HL-60 (cell line): ENCODE results near the gene RAD23A.

Source experiments
- DNase-seq, 2 experiments: peaks; one replicate each; pipeline ENCODE4 v3.0.0-alpha.2; 2010 to 2020; ENCODE audit warnings: low read depth in 1 of 2, low spot score in 1 of 2
- H3K27ac ChIP-seq: fragments of 250-450 bp; sonication (Bioruptor Pico); replicated peaks from 2 replicates; pipeline ENCODE4 v1.5.1; 2020; ENCODE audit warnings: mild to moderate bottlenecking, moderate library complexity
- H3K27me3 ChIP-seq: fragments of 250-450 bp; sonication (Bioruptor Pico); 2 replicates; pipeline ENCODE4 v1.5.1; 2021; ENCODE audit warnings: mild to moderate bottlenecking, moderate library complexity; ENCODE audit not compliant: insufficient read depth, poor library complexity, severe bottlenecking
- H3K4me3 ChIP-seq: replicated peaks from 2 replicates; pipeline ENCODE4 v1.5.1; 2011; ENCODE audit warnings: mild to moderate bottlenecking, control low read depth, low read length; ENCODE audit not compliant: insufficient read depth
- GABPA ChIP-seq: IDR thresholded peaks from 2 replicates; pipeline ENCODE4 v1.6.1; 2012; ENCODE audit warnings: low read depth
- POLR2AphosphoS5 ChIP-seq: IDR thresholded peaks from 2 replicates; pipeline ENCODE4 v1.6.1; 2012; ENCODE audit warnings: low read depth
- SPI1 ChIP-seq: IDR thresholded peaks from 2 replicates; pipeline ENCODE4 v1.6.1; 2012; ENCODE audit warnings: low read depth, mild to moderate bottlenecking, borderline replicate concordance
- TF ChIP-seq, protein P1 (sequence below): IDR thresholded peaks from 2 replicates; pipeline ENCODE4 v1.6.1; 2012; ENCODE audit warnings: low read depth; ENCODE audit not compliant: insufficient replicate concordance
- TF ChIP-seq, protein P2 (sequence below): IDR thresholded peaks from one replicate; pipeline ENCODE4 v1.5.1; 2011; ENCODE audit warnings: low read length, control low read depth, inconsistent platforms; ENCODE audit not compliant: insufficient read depth

The RAD23A gene

GRCh38 chr19:12993562-12993961 is 47.9 kb downstream of the RAD23A start:
- H3K27me3 ChIP-seq: no peaks in the 10 kb centered on the region
- H3K27ac ChIP-seq: no peak overlapping the region
- DNase-seq: no peak
- no peak overlapping the region for H3K4me3 ChIP-seq
- TF ChIP-seq, protein P1, sequence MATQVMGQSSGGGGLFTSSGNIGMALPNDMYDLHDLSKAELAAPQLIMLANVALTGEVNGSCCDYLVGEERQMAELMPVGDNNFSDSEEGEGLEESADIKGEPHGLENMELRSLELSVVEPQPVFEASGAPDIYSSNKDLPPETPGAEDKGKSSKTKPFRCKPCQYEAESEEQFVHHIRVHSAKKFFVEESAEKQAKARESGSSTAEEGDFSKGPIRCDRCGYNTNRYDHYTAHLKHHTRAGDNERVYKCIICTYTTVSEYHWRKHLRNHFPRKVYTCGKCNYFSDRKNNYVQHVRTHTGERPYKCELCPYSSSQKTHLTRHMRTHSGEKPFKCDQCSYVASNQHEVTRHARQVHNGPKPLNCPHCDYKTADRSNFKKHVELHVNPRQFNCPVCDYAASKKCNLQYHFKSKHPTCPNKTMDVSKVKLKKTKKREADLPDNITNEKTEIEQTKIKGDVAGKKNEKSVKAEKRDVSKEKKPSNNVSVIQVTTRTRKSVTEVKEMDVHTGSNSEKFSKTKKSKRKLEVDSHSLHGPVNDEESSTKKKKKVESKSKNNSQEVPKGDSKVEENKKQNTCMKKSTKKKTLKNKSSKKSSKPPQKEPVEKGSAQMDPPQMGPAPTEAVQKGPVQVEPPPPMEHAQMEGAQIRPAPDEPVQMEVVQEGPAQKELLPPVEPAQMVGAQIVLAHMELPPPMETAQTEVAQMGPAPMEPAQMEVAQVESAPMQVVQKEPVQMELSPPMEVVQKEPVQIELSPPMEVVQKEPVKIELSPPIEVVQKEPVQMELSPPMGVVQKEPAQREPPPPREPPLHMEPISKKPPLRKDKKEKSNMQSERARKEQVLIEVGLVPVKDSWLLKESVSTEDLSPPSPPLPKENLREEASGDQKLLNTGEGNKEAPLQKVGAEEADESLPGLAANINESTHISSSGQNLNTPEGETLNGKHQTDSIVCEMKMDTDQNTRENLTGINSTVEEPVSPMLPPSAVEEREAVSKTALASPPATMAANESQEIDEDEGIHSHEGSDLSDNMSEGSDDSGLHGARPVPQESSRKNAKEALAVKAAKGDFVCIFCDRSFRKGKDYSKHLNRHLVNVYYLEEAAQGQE: no peak
- TF ChIP-seq SPI1 (no peak), POLR2AphosphoS5 (no peak), GABPA (no peak)
- TF ChIP-seq, protein P2, sequence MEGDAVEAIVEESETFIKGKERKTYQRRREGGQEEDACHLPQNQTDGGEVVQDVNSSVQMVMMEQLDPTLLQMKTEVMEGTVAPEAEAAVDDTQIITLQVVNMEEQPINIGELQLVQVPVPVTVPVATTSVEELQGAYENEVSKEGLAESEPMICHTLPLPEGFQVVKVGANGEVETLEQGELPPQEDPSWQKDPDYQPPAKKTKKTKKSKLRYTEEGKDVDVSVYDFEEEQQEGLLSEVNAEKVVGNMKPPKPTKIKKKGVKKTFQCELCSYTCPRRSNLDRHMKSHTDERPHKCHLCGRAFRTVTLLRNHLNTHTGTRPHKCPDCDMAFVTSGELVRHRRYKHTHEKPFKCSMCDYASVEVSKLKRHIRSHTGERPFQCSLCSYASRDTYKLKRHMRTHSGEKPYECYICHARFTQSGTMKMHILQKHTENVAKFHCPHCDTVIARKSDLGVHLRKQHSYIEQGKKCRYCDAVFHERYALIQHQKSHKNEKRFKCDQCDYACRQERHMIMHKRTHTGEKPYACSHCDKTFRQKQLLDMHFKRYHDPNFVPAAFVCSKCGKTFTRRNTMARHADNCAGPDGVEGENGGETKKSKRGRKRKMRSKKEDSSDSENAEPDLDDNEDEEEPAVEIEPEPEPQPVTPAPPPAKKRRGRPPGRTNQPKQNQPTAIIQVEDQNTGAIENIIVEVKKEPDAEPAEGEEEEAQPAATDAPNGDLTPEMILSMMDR: no peak

DNA sequence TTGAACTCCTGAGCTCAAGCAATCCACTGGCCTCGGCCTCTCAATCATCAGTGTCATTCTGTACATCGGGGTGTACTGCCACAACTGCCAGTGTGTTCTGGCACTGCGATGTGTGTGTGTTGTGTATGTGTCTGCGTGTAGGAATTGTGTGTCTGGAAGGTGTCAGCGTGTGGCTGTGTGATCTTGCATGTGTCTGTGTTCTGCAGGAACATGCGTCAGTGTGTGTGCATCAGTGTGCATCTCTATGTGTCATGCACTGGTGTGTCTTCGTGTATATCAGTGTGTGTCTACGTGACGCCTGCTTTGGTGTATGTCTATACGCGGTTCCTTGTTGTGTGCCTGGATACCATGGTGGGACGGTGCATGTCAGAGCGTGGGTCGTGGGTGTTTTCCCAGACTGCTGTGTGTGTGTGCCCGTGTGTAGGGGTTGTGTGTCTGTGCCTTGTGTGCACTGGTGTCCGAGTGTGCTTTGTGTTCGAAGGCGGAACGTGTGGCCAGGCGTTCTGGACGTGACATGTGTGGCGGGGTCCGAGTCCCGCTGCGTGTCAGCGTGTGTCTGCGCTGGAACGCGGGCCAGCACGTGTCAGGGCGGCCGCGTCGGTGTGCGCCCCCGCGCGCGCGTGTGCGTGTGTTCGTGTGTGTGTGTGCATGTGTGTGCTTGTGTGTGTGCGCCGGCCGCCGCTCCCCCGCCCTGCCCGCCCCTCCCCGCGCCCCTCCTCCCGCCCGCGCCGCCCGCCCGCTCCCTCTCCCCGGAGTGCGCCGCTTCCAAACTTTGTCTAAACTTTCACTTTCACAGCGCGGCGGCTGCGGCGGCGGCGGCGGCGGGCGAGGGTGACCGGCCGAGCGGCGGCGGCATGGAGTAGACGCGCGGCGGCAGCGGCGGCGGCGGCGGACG is 49.3 kb downstream of the RAD23A start, which contains the start of gene NFIX:
TSS of gene NFIX (plus strand) at position 775 of the 895 bp plus-strand sequence. CDS start 363 bp downstream, outside the sequence.
- Histone ChIP-seq H3K27ac (no peak within 1 kb of the TSS; the same call in 1 of the 2 replicates), H3K27me3 (no peaks in the 10 kb centered on the region), H3K4me3 (peak within 1 kb of the TSS; percentile 46)
- TF ChIP-seq GABPA (no peak), POLR2AphosphoS5 (0 out of 2 replicates have a peak, but pooled peaks have one; percentile 18)
- peak; percentile 52 to 69 for DNase-seq

DNA sequence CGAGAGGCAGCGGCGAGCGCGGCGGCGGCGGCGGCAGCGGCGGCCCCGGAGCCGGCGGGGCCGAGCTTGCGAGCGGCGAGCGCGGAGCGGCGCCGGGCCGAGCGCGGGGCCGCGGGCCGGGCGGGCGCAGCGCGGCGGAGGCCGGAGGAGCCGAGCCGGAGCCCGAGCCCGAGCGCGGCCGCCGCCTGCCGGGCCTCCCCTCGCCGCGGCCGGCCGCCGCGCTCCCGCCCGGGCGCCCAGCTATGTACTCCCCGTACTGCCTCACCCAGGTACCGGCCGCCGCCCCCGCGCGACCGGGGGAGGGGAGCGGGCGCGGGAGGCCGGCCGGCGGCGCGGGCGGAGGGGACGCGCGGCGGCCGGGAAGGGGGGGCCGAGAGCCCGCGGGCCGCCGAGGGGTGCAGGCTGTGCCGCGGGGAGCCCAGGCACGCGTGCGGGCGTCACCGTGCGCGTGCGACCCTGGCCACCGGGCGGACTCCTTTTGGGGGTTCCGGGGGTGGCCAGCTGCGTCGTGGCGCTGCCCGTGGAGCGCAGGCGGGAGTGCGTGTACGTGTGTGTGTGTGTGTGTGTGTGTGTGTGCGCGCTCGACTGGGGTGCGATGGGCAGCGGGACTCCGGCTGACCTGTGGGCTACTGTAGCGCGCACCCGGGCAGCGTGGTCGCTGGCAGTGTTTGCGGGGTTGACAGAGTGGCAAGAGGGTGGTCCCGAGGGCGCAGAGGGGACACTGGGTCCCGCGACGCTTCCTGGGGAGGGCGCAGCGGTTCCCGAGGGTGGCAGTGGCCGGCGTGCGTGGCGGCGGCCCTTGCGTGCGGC is 50.1 kb downstream of the RAD23A start:
- peak in 1 of 2 experiments; percentile 45 for DNase-seq

More for the DNA sequence above, 50.1 kb downstream of the RAD23A start:
- H3K4me3 ChIP-seq: peak overlapping the region; percentile 42
- H3K27ac ChIP-seq: no peak overlapping the region
- no peaks in the 10 kb centered on the region for H3K27me3 ChIP-seq
- TF ChIP-seq, protein P1: no peak
- TF ChIP-seq GABPA (no peak), SPI1 (no peak), POLR2AphosphoS5 (no peak)
- TF ChIP-seq, protein P2: no peak
